Dermis blood vessel endothelial cell (primary cell): ENCODE data around the gene EIF4G2. TPM values are rescaled to one million over a fixed set of nuclear protein-coding genes. Genes with fewer than 3 reads are reported as not detected.
"Not testable (repeated sequence)": the region's sequence is repeated elsewhere in the genome, so short reads cannot be mapped to it uniquely, and the experiment has no call there.

Source experiments
- DNase-seq: peaks from one replicate; pipeline ENCODE4 v3.0.0; 2010
- total RNA-seq: library from RNA; depleted of rRNA; stranded (reverse); fragments of >200 nt; gene quantifications from 2 replicates; pipeline ENCODE4 v1.2.3, GENCODE V29; 2014

EIF4G2 gene
- 646 and 1,063 TPM in 2 replicates for total RNA-seq

DNA sequence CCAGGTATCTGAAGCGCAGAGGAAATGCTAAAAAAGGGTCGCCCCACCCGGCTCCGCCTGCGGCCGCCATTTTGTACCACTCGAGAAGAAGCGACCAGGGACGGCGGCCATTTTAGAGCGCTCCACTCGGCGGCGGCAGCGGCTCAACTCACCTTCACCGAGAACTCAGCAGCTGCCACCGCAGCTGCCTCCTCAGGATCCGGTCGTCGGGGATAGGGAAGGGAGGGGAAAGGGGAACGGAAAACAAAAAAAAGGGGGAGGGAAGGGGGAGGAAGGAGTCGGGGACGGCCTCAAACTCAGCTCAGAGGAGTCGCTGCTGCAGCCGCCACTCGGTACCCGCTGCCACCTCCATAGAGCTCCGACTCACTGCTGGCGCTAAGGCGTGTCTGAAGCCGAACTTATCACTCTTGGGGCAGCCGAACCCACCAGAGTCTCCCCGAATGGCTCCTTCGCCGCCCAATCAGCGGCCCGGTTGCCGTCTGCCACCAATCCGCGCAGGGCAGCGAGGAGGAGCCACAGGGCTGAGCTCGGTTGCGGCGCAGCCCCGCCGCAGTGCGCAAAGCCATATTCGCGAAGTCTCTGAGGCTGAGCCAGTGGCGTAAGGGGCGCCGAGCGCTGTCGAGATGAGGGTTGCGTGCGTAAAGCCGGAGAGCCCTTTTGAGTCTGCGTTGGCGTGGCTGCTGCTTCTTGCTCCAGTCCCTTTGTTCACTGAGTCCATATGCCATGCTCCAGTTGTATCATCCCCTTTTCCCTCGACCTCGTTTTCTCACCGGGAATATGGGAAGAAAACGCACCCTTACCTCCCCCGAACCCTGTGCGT is at the start of gene EIF4G2:
Gene EIF4G2, minus strand, starts transcription at position 374 of the 820 bp plus-strand sequence.
- DNase-seq, result peak; percentile 99

DNA sequence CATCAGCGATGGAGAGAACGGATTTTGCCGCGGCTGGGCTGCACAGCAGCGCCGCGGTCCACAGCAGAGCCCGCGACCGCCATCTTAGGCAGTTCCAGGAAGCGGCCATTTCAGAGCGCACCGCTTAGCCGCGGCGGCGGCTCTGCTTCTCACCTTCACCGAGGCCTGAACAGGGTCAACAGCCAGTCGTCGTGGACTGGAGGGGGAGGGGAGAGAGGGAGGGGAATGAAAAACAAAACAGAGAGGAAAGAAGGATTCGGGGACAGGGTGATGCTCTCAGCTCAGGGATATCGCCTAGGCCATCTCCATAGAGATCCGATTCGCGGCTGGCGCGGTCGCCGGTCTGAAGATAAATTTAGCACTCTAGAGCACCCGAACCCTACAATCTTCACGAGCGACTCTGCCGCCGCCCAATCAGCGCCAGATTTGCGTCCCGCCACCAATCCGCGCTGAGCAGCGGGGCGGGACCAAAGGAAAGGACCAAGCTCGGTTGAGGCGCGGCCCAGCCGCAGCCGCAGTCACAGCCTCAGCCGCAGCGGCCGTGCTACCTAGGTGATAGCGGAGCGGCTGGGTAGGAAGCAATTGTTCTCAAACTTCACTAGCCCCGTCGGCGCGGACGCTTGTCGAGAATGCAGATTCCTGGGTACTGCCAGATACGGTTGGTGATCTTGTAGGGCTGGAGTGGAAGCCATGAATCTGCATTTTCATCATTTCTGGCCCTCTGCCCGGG is 49.1 kb upstream of the EIF4G2 start, which contains the start of gene ZBED5:
Gene ZBED5, minus strand, starts transcription at position 345 of the 730 bp plus-strand sequence. CDS start 3,108 bp downstream, outside the sequence.
- DNase-seq, result peak; percentile 99

DNA sequence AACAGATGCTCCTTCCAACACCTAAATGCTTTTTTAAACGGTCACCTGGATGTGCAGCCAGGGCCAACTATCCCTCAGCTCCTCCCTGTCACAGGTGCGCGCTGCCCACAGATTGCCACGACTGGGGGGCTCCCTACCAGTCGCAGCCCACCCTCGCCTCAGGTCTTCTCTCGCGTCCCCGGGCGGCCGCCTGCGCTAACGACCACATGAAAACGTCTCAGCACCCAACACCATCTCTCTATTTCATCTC is 48.7 kb upstream of the EIF4G2 start:
- no peak for DNase-seq

DNA sequence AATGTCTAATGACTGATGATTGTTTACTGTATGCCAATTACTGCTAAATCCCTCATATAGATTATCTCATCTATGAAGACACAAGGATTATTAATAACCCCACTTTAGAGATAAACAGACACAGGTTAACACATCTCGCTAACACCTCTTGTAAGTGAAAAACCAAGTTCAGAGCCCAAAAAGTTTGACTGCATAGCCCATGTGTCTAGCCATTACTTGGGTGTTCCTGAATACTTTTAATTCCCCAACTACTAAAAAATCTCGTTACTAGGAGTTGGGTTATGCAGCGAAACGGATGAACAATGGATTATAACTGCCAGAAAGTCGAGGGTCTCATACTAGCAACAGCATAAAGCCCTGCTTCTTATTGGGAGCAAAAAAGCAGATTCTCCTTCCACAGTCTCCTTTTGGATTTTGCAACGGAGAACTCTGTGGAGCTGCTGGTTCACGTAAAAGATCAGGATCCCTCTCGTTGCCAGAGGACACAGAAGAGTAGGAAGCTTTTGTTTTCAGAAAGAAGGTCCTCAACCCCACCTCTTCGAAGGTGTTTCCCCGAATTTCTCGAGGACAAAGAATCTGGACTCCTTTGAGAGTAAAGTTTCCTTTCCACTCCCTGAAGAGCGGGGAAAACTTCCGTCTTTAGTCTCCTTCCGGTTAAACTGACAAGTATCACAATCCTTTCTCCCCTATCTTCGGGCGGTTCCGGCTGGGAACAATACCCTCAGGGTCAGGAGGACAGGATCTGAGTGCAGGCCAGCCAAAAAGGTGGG is 48.1 kb upstream of the EIF4G2 start:
- peak; percentile 55 for DNase-seq

DNA sequence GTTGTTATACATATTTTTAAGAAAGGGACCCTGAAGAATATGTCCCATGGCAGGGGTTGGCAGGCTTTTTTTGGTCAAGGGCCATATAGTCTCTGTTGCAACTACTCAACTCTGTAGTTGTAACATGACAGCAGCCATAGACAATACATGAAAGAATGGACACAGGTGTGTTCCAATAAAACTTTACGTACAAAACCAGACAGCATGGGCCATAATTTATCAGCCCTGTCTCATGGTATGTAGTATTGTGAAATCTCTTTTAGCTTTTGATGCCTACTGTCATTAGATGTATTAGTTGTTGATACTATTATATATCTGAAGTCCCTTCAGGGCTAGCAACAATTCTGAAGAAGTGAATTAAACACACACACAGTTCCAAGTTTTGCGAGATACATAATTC is 46.6 kb upstream of the EIF4G2 start:
- no peak for DNase-seq

DNA sequence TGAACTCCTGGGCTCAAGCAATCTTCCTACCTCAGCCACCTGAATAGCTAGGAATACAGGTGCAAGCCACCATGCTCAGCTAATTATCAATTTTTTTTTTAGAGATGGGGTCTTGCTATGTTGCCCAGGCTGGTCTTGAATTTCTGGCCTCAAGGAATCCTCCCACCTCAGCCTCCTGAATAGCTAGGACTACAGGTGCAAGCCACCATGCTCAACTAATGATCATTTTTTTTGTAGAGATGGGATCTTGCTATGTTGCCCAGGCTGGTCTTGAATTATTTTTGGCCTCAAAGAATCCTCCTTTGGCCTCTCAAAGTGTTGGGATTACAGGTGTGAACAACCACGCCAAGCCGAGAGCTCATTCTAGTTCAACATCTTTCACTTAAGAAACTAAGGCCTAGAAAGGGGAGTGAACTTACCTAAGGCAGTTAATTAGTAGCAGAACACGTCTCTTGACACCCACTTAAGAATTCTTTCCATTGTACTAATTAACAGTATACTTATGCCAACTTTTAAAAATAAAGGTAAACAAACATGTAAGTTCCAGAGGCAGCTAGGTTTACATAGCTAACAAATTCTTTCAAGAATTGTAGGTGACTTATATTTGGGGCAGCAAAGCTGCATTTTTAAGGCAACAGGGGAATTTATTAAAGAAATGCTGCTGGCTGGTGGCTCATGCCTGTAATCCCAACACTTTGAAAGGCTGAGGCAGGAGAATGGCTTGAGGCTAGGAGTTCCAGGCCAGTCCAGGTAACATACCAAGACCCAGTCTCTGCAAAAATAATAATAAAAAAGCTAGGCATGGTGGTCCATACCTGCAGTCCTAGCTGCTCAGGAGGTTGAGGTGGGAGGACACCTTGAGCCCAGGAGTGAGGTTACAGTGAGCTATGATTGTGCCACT is 39.5 kb upstream of the EIF4G2 start:
- no peak for DNase-seq

DNA sequence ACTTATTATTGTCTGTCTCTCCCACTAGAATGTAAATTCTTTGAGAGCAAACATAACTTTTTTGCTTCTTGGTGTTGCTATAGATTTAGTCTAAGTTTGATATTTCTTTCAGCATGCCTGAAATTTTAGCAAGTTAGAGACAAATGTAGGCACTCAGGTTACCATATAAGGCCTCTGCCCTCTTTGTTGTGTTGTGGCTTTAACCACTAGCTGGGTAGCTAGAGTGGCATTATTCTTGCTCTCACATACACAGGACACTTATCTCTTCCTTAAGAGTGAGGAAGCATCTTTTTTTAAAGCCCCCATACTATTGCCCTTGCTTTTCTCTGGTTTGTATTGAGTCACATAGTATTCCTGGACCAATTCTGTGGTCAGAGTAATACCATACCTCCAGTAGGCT is 37.9 kb upstream of the EIF4G2 start:
- no peak for DNase-seq

DNA sequence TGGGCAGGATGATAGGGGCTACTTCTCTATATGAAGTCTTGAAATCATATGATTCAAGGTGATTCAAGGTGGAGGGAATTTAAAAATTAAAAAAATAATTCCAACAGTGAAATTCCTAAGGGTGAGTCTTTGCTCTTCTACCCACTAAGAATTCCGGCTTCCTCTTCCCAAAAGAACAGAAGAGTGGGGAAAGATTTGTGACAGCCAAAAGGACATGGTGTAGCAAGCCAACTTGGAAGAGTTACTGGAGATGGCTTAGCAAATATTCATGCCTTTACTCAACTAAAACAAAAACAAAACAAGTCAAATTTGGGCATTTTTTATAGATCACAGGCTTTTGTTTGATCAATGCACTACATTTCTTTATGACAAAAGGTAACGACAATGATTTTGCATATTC is 36.9 kb upstream of the EIF4G2 start:
- no peak for DNase-seq

DNA sequence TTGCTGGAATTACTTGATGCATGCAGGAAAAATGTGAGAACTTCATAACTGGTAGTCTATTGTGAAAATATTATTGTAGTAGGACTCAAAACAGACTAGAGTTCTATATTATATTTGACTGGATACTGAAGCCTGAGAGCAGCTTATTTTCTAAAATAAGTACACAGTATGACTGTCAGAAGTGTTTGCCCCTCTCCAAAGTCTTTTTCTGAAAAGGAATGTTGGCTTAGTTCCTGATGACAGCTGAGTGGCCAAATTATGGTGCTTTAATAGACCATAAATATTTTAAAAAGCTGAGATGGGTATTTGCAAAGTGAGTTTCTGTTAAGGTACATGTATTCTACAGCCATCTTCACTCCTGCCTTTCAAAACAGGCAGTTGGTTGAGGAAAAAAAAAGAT is 36.1 kb upstream of the EIF4G2 start:
- no peak for DNase-seq

DNA sequence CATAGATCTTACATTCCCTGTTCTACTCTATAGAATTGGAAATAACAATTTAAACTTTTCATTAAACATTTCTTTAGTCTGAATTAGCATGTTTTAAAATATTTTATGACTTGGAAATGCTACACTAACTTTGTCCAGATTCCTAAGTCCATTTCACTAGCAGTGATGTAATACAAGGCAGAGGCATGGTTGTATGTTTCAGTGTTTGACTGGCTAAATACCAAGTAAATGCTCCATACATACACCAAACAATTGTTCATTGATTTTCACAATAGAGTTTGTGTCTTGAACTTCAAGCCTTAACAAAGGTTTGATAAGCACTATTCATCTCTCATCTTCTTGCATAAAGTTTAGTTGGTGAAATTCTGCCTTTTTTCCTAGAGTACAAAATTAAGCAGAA is 35.6 kb upstream of the EIF4G2 start:
- no peak for DNase-seq

DNA sequence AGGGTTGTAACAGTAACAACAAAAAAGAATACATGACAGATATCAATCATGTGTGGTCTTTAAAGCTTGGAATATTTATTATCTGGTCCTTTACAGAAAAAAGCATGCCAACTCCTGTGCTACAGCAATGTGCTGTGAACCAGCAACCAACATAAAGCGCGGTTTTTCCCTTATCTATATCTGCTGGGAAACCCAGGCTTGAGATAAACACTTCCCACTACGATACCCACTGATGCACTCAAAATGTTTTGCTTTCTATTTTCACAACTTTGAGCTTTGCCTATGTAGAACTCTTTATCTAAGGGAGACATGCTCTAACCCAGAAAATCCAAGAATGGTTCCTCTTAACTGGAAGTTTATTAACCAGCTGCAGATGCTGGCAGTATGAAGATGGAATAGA is 30.2 kb upstream of the EIF4G2 start:
- DNase-seq, result no peak

DNA sequence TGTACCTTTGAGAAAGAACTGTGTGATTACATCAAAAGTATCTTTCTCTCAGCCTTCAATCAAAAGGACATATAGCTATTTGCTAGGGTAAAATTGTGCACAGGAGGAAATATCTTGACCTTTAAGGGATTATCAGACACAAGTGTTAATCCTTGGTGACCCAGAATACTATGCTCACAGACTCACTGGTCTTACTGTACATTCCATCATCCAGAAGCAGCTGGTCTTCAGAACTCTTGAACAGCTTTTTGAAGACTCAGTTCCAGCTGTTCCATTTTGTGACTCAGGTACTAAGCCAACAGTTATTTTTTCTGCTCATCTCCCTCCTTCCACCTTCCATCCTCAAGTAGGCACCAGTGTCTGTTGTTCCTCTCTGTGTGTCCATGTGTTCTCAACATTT is 29.4 kb upstream of the EIF4G2 start:
- no peak for DNase-seq

DNA sequence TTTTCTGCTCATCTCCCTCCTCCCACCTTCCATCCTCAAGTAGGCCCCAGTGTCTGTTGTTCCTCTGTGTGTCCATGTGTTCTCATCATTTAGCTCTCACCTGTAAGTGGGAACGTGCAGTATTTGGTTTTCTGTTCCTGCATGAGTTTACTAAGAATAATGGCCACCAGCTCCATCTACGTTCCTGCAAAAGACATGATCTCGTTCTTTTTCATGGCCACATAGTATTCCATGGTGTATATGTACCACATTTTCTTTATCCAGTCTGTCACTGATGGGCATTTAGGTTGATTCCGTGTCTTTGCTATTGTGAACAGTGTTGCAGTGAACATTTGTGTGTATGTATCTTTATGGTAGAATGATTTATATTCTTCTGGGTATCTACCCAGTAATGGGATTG is 28.2 kb upstream of the EIF4G2 start:
- not testable (repeated sequence) for DNase-seq

DNA sequence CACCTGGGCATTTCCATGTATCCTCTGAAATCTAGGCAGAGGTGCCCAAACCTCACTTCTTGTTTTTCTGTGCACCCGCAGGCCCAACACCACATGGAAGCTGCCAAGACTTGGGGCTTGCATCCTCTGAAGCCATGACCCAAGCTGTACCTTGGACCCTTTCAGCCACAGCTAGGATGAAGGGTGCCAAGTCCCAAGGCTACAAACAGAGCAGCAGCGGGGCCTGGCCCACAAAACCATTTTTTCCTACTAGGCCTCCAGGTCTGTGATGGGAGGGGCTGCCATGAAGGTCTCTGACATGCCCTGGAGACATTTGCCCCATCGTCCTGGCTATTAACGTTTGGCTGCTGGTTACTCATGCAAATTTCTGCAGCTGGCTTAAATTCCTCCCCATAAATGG is 20.4 kb upstream of the EIF4G2 start:
- no peak for DNase-seq

DNA sequence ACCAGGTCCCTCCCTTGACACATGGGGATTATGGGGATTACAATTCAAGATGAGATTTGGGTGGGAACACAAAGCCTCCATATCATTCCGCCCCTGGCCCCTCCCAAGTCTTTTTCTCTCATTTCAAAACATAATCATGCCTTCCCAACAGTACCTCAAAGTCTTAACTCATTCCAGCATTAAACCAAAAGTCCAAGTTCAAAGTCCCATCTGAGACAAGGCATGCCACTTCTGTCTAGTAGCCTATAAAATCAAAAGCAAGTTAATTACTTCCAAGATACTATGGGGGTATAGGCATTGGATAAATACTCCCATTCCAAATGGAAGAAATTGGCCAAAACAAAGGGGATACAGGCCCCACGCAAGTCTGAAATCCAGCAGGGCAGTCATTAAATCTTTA is 19.7 kb upstream of the EIF4G2 start:
- no peak for DNase-seq

DNA sequence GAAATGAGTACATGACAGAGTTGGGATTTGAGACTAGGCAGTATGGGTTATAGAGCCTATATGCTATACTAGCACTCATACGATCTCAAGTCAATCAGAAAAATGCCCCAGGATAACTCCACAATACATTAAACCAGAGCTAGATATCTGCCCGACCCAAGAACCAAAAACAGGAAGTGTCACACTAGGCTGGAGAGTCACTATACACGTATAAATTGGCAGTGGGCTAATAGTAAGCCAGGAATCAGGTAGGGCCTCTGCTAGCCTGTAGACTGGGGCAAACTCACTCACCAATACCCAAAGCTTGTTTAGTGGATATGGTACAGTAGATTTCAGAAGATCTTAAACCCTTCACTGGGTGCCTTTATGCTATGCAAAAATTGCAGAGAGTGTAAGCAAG is 16.2 kb upstream of the EIF4G2 start:
- no peak for DNase-seq

DNA sequence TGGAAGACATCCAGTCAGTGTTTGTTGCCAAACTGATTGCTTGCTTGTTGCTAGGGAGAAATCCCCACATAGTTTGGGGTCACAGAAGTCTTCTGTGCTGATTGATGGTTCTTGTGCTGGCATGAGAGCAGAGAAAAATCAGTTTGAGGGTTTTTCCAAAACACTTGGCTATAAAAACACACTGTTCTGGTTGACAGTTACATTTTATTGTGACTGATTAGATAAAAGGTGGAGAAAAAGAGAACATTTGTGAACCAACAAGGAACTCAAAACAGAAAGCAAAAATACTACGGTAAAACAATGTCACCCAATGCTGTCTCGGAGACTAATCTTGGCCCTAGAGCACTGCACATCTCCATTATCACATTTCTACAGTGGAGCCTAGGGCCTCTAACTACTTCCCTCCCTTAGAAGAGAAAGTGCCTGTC is 14.4 kb upstream of the EIF4G2 start:
- DNase-seq, result no peak

DNA sequence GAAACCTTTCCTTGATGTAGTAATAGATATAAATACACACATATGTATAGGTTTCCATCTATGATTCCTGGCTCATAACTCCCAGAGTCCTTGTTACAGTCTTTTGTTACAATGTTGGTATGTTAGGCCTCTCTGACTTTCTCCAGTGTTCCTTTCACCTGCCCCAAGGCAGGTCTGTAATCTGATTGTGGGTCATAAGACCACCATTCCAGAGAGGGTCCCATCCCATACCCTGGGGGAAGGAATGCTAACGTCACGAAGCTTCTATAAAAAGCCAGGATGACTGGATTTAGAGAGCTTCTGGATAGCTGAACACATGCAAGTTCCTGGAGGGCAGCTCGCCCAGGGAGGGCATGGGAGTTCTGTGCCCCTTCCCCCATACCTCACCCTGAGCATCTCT is 13.8 kb upstream of the EIF4G2 start:
- DNase-seq, result not testable (repeated sequence)

DNA sequence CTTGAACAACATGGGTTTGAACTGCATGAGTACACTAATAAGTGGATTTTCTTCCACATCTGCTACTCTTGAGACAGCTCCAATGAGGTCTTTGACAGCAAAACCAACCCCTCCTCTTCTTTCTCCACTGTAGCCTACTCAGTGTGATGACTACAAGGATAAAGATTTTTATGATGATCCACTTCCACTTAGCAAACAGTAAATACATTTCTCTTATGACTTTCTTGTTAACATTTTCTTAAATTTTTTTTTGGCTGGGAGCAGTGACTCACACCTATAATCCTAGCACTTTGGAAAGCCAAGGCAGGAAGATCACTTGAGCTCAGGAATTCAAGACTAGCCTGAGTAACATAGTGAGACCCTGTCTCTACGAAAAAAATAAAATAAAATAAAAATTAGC is 9.9 kb upstream of the EIF4G2 start:
- no peak for DNase-seq

DNA sequence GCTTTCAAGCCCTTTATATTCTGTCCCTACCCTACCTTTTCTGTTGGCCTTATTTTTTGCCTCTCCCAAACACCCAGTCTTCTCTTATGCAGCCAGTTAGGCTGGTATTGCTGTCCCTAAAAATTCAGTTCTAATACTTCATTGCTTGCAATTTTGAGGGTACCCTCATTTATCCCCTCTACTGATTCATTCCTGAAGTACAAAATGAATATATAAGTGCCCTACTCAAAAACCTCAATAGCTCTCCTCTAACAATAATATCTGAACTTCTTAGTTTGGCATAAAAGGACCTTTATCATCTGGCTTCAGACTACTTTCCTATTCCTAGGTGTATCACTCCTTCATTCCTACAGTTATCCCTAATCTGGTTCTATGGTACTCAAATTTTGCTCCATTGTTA is 5.2 kb upstream of the EIF4G2 start:
- DNase-seq, result no peak

DNA sequence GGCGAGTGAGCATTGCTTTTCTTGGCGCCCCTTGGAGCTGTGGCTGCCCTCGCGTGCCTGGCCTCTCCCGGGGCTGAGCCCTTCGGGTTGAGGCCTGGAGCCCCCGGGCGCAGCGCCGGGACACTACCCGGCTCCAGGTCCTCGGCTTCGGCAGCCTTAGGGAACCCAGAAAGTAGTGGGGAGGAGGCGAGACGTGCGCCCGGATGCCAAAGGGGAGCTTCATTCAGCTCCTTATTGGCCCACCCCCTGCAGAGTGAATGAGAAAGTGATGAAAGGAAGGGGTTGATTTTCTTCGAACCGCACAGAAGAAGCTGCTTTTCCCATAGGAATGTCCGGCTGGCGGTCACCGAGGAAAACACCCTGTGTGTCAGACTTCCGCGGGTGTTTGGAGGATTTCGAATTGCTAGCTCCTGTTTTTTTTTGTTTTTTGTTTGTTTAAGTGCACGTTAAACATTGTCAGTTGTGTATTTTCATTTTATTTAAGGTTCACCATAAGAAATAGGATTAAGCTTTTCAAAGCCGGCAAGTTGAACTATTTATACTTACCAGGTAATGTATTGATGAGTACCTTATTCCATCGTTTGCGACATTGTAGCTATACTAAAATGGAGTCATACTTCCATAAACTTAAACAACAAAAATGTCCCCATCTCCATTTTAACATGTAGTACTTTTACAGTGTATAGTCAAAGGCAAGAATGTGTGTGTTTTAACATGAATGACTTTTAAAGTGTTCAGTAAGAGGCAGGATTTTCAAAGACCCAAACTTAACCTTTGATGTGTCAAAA is 841 bp upstream of the EIF4G2 start:
- DNase-seq, result peak; percentile 63

DNA sequence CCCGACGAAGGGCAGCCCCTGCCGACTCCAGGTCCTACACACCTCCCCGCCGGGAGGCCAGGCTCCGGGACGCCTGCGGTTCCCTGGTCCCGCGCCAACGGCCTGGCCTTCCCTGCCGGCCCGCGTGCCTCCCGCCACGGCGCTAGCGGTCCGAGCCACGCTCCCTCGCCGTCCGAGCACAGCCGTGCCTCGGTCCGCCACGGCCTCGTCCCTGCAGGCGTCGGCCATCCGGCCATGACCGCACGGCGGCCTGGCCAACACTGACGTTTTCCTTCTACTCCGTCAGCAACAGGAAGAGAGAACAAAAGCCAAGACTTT is 532 bp downstream of the EIF4G2 start:
- no peak for DNase-seq
